ENCODE measurements around the gene COBLL1.

The COBLL1 gene

GRCh38 chr2:164792316-164793170 lies 49.1 kb downstream of the COBLL1 start:
- TF ChIP-seq CTCF (IDR thresholded peaks at IDR 0.05; ENCODE audit: insufficient read depth, low read depth, low read length, missing control alignments): no peak
- DNase-seq (ENCODE audit: low read depth): no peak
- H3K4me3 ChIP-seq (ENCODE audit: low read depth, low read length): no peak overlapping the region

GRCh38 chr2:164789968-164790367 lies 51.7 kb downstream of the COBLL1 start:
- H3K4me3 ChIP-seq (ENCODE audit: low read depth, low read length): no peak overlapping the region
- TF ChIP-seq CTCF (IDR thresholded peaks at IDR 0.05; ENCODE audit: insufficient read depth, low read depth, low read length, missing control alignments): no peak
- DNase-seq (ENCODE audit: low read depth): no peak

- DNase-seq (ENCODE audit: low read depth): no peak
Observed at GRCh38 chr2:164786787-164787186, 54.8 kb downstream of the COBLL1 start.

GRCh38 chr2:164785457-164785856 lies 56.2 kb downstream of the COBLL1 start:
- no peak for DNase-seq (ENCODE audit: low read depth)
- H3K4me3 ChIP-seq (ENCODE audit: low read depth, low read length): no peak overlapping the region
- TF ChIP-seq CTCF (IDR thresholded peaks at IDR 0.05; ENCODE audit: insufficient read depth, low read depth, low read length, missing control alignments): no peak

More at GRCh38 chr2:164786787-164787186, 54.8 kb downstream of the COBLL1 start:
- H3K4me3 ChIP-seq (ENCODE audit: low read depth, low read length): no peak overlapping the region
- TF ChIP-seq CTCF (IDR thresholded peaks at IDR 0.05; ENCODE audit: insufficient read depth, low read depth, low read length, missing control alignments): no peak

GRCh38 chr2:164784376-164784775 lies 57.2 kb downstream of the COBLL1 start:
- TF ChIP-seq CTCF (IDR thresholded peaks at IDR 0.05; ENCODE audit: insufficient read depth, low read depth, low read length, missing control alignments): no peak
- no peak for DNase-seq (ENCODE audit: low read depth)
- no peak overlapping the region for H3K4me3 ChIP-seq (ENCODE audit: low read depth, low read length)

GRCh38 chr2:164782323-164782722 lies 59.3 kb downstream of the COBLL1 start:
- DNase-seq (ENCODE audit: low read depth): no peak
- no peak overlapping the region for H3K4me3 ChIP-seq (ENCODE audit: low read depth, low read length)
- no peak for TF ChIP-seq CTCF (IDR thresholded peaks at IDR 0.05; ENCODE audit: insufficient read depth, low read depth, low read length, missing control alignments)

GRCh38 chr2:164781394-164781793 lies 60.2 kb downstream of the COBLL1 start:
- TF ChIP-seq CTCF (IDR thresholded peaks at IDR 0.05; ENCODE audit: insufficient read depth, low read depth, low read length, missing control alignments): no peak

More at GRCh38 chr2:164781394-164781793, 60.2 kb downstream of the COBLL1 start:
- no peak for DNase-seq (ENCODE audit: low read depth)
- no peak overlapping the region for H3K4me3 ChIP-seq (ENCODE audit: low read depth, low read length)

All from GM12865 (cell line).